Body of pancreas (tissue), 4 donors: ENCODE data around the gene MANBA.

Experiments used
- CTCF ChIP-seq, 7 experiments: fragments of 450-650 bp in 4 of 7; fragments of 200-600 bp in 3 of 7; sonication (generic) in 3 of 7; IDR thresholded peaks; one replicate each; pipeline ENCODE4 v1.5.1; 2016 to 2019; ENCODE audit warnings: antibody characterized with exemption in 7 of 7
- POLR2A ChIP-seq, 3 donors: fragments of 450-650 bp; IDR thresholded peaks; one replicate each; pipeline ENCODE4 v1.6.1; 2016; ENCODE audit warnings: antibody characterized with exemption in 3 of 3, mild to moderate bottlenecking in 2 of 3

GRCh38 chr4:102687373-102687981 is 73.3 kb downstream of the MANBA start:
- no peak for TF ChIP-seq POLR2A (IDR thresholded peaks at IDR 0.05)
- TF ChIP-seq CTCF (IDR thresholded peaks at IDR 0.05), result no peak
